Tibial nerve (tissue), 4 donors: ENCODE results near the gene ROR1. TPM values are rescaled to one million over a fixed set of nuclear protein-coding genes. Genes with fewer than 3 reads are reported as not detected.
A peak's percentile ranks its signal among the peaks of the same experiment; 100 is the strongest.

Experiments used
- DNase-seq, 2 donors: peaks; one replicate each; pipeline ENCODE4 v3.0.0-alpha.2; 2019; ENCODE audit warnings: low spot score in 2 of 2
- H3K27ac ChIP-seq, 4 donors: fragments of 200-600 bp; sonication (generic) in 3 of 4; one replicate each; pipeline ENCODE4 v1.5.1; 2017 to 2019; ENCODE audit warnings: mild to moderate bottlenecking in 1 of 4
- H3K27me3 ChIP-seq, 2 donors: fragments of 200-600 bp; sonication (generic) in 1 of 2; one replicate each; pipeline versions ENCODE4 v1.5.1 to v1.6.0; 2017 to 2019
- H3K36me3 ChIP-seq, 3 donors: fragments of 200-600 bp; sonication (generic); one replicate each; pipeline ENCODE4 v1.5.1; 2018 to 2019
- H3K4me1 ChIP-seq, 4 donors: fragments of 200-600 bp; sonication (generic) in 3 of 4; one replicate each; pipeline ENCODE4 v1.5.1; 2017 to 2019
- H3K4me3 ChIP-seq, 4 donors: fragments of 200-600 bp; sonication (generic) in 3 of 4; one replicate each; pipeline ENCODE4 v1.5.1; 2017 to 2019; ENCODE audit warnings: mild to moderate bottlenecking in 1 of 4, moderate library complexity in 1 of 4
- H3K9me3 ChIP-seq, 4 donors: fragments of 200-600 bp; sonication (generic) in 3 of 4; one replicate each; pipeline ENCODE4 v1.5.1; 2017 to 2019
- CTCF ChIP-seq, 5 experiments: fragments of 200-600 bp in 3 of 5; fragments of 450-650 bp in 2 of 5; sonication (generic) in 3 of 5; IDR thresholded peaks; one replicate each; pipeline ENCODE4 v1.5.1; 2016 to 2019; ENCODE audit warnings: antibody characterized with exemption in 5 of 5, mild to moderate bottlenecking in 3 of 5, moderate library complexity in 2 of 5
- EP300 ChIP-seq, 2 donors: sonication (generic); formaldehyde crosslinking; IDR thresholded peaks; one replicate each; pipeline ENCODE4 v1.6.1; 2017; ENCODE audit warnings: antibody characterized with exemption in 2 of 2, mild to moderate bottlenecking in 1 of 2
- POLR2A ChIP-seq, 2 donors: fragments of 450-650 bp; IDR thresholded peaks; one replicate each; pipeline ENCODE4 v1.6.1; 2017; ENCODE audit warnings: antibody characterized with exemption in 2 of 2, mild to moderate bottlenecking in 2 of 2, moderate library complexity in 2 of 2
- WGBS, 2 donors: methylation state at CpG; one replicate each; pipeline ENCODE4 v1.1.5; 2018; 5-methylcytosine and 5-hydroxymethylcytosine counted together
- total RNA-seq, 4 donors: library from RNA; depleted of rRNA; stranded (reverse); fragments of >200 nt; gene quantifications; one replicate each; pipeline ENCODE4 v1.1.0, GENCODE V29; 2016

The ROR1 gene
- total RNA-seq, 4 donors from 2014 or later: 10.5 to 47.7 (median 43.7) TPM

- no peaks in the 10 kb centered on the region for H3K36me3 ChIP-seq
- peaks cover 0 to 51% (median 17%) of the 10 kb centered on the region in 4 donors for H3K4me1 ChIP-seq
- H3K27ac ChIP-seq: no peak overlapping the region
- H3K9me3 ChIP-seq: no peaks in the 10 kb centered on the region
- no peak for TF ChIP-seq CTCF (IDR thresholded peaks at IDR 0.05)
- no peak for TF ChIP-seq POLR2A (IDR thresholded peaks at IDR 0.05)
- TF ChIP-seq EP300 (IDR thresholded peaks at IDR 0.05): no peak
- H3K4me3 ChIP-seq: no peak overlapping the region
- H3K27me3 ChIP-seq: no peaks in the 10 kb centered on the region
- DNase-seq: no peak
- 86 to 100% methylated on average over 1 of the region's 1 CpG for WGBS, 2 donors
These were observed 57.6 kb downstream of the ROR1 start for GRCh38 chr1:63831409-63831808.

DNA sequence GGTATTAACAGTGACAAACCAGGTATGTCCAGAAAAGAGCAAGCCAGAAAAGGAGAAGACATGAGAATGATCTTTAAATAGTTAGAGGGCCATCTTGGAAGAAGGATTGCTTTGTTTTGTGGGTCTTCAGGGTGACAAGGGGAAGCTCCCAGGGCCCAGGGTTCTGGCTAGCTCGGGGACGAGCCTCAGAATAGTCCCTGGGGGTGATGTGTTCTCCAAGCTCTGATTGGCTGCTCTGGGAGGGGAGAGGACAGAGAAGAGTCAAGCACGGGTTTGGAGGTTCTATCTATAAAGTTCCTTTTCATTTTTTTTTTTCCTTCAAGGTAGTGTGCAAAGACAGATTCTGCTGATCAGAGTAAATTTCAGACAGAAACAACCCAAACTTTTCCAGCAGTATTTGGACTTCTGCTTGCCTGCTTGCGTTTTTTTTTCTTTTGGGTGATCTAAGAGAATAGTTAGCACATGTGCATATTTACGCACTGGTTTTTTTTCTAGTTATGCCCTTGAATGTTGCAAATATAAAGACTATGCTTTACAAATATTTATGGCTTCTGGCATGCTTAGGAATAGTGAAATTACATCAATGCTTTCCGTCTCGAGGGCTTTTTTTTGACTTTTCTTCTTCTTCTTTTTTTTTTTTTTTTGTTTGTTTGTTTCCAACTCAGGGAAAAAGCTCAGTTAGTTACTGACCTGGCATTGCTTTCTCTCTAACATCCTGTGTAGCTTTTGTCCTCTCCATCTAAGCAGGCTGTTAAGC, 59.7 kb downstream of the ROR1 start:
- WGBS, 2 donors: 24 to 33% methylated on average over 7 of the region's 7 CpGs
- H3K27me3 ChIP-seq: no peaks in the 10 kb centered on the region
- H3K36me3 ChIP-seq: no peaks in the 10 kb centered on the region
- peaks cover 0 to 33% (median 12%) of the 10 kb centered on the region in 4 donors for H3K4me1 ChIP-seq
- no peak for TF ChIP-seq EP300 (IDR thresholded peaks at IDR 0.05)
- no peak for TF ChIP-seq POLR2A (IDR thresholded peaks at IDR 0.05)
- no peak for TF ChIP-seq CTCF (IDR thresholded peaks at IDR 0.05)
- H3K4me3 ChIP-seq: no peak overlapping the region
- no peaks in the 10 kb centered on the region for H3K9me3 ChIP-seq
- no peak for DNase-seq
- peak overlapping the region in 1 of 4 donors; percentile 32 for H3K27ac ChIP-seq

DNA sequence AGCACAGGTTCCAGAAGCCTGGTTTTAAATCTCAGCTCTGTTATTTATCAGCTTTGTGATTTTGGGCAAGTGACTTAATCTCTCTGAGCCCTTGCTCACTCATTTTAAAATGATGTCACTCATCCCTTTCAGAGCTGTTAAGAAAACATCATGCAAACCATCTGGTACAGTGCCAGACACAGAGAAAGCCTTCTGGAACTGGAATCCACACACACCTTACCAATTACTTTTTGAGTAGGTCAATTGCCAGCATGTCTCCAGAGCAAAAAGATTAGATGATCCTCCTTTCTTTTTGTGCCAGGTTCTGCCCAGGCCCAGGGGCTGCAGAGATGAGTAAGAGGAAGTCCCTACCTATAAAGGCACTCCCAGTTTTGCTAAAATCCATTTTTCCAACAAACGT, 61.3 kb downstream of the ROR1 start:
- TF ChIP-seq EP300 (IDR thresholded peaks at IDR 0.05): no peak
- TF ChIP-seq POLR2A (IDR thresholded peaks at IDR 0.05): no peak
- no peak for TF ChIP-seq CTCF (IDR thresholded peaks at IDR 0.05)
- DNase-seq: no peak
- H3K9me3 ChIP-seq: no peaks in the 10 kb centered on the region
- WGBS, 2 donors: 58 to 68% methylated on average over 1 of the region's 1 CpG
- H3K27ac ChIP-seq: no peak overlapping the region
- H3K4me3 ChIP-seq: no peak overlapping the region
- no peaks in the 10 kb centered on the region for H3K27me3 ChIP-seq
- no peaks in the 10 kb centered on the region for H3K36me3 ChIP-seq
- peaks cover 0 to 17% (median 2%) of the 10 kb centered on the region in 4 donors for H3K4me1 ChIP-seq

DNA sequence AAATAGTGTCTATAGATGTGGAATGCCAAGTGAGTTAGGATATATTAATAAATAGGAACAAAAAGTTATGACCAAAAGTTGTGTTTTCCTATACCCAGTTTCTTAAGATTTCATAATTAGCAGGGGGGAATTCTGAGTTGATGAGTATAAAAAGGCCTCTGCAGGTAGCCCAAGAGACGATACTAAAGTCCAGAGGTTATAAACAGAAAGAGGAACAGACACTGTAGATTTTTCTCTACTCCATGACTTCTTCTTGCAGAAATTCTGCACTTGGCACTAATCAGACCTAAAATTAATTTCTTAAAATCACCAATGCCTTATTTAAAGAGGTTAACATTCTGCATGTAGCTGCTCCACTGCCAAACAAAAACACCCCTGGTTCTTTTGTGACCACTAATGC, 62.6 kb downstream of the ROR1 start:
- 70 to 83% methylated on average over 1 of the region's 1 CpG for WGBS, 2 donors
- DNase-seq: no peak
- Histone ChIP-seq H3K36me3 (no peaks in the 10 kb centered on the region), H3K9me3 (no peaks in the 10 kb centered on the region), H3K4me3 (no peak overlapping the region), H3K27me3 (no peaks in the 10 kb centered on the region), H3K27ac (no peak overlapping the region), H3K4me1 (peaks cover 0 to 12% (median 2%) of the 10 kb centered on the region in 4 donors)
- TF ChIP-seq POLR2A (IDR thresholded peaks at IDR 0.05): no peak

DNA sequence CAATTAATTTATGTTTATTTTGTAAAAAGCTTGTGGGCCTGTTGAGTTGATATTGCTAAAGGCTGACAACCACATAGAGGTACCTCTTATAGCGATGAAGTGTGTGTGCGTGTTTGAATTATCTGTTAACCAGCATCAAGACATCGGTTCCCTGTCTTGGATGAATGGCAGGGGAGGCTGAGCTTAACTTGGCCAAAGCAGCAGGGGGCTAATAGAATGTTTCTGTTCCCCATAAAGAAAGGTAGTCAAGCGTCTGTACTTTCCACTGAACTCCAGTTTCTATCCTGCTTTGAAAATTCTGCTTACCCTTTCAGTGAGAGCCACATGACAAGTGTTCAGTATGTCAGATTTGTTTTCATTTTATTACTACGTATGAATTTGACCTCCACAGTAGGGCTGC, 63.0 kb downstream of the ROR1 start:
- 74 to 75% methylated on average over 5 of the region's 5 CpGs for WGBS, 2 donors
- DNase-seq: no peak
- Histone ChIP-seq H3K36me3 (no peaks in the 10 kb centered on the region), H3K27ac (no peak overlapping the region), H3K4me3 (no peak overlapping the region), H3K4me1 (peaks cover 0 to 12% (median 2%) of the 10 kb centered on the region in 4 donors), H3K9me3 (no peaks in the 10 kb centered on the region), H3K27me3 (no peaks in the 10 kb centered on the region)
- TF ChIP-seq CTCF (IDR thresholded peaks at IDR 0.05): no peak
- TF ChIP-seq EP300 (IDR thresholded peaks at IDR 0.05): no peak
- no peak for TF ChIP-seq POLR2A (IDR thresholded peaks at IDR 0.05)
